DND-41 (cell line): ENCODE data around the gene PHC2.

Source experiments
- ATAC-seq: fragments of 200-7000 bp; cut with Tn5 transposase; 3 replicates; pipeline ENCODE4 v1.9.1; 2021; ENCODE audit warnings: low read depth; ENCODE audit not compliant: insufficient read depth
- DNase-seq: peaks from one replicate; pipeline ENCODE4 v3.0.0-alpha.2; 2020
- H2AFZ ChIP-seq: 2 replicates; pipeline ENCODE4 v1.6.0; 2012; ENCODE audit warnings: low read depth, low read length
- H3K27ac ChIP-seq: 2 replicates; pipeline ENCODE4 v1.5.1; 2012; ENCODE audit warnings: low read length, inconsistent platforms
- H3K27me3 ChIP-seq: fragments of 200-600 bp; sonication (generic); 2 replicates; pipeline ENCODE4 v1.6.0; 2012; ENCODE audit warnings: low read length, mild to moderate bottlenecking, inconsistent platforms; ENCODE audit not compliant: insufficient read depth, poor library complexity
- H3K36me3 ChIP-seq: 2 replicates; pipeline ENCODE4 v1.5.1; 2012; ENCODE audit warnings: low read length, inconsistent platforms; ENCODE audit not compliant: insufficient read depth
- H3K4me1 ChIP-seq: 2 replicates; pipeline ENCODE4 v1.5.1; 2012; ENCODE audit warnings: mild to moderate bottlenecking, low read length; ENCODE audit not compliant: insufficient read depth
- H3K4me2 ChIP-seq: 2 replicates; pipeline ENCODE4 v1.6.0; 2012; ENCODE audit warnings: mild to moderate bottlenecking, moderate library complexity, low read length, inconsistent platforms; ENCODE audit not compliant: insufficient read depth
- H3K4me3 ChIP-seq, 2 experiments: fragments of 200-600 bp in 1 of 2; shearing (Covaris generic) in 1 of 2; 2 replicates each; pipeline ENCODE4 v1.5.1; 2012 to 2016; ENCODE audit warnings: inconsistent platforms in 2 of 2, low read length in 2 of 2, mild to moderate bottlenecking in 2 of 2, low read depth in 1 of 2, moderate library complexity in 1 of 2
- H3K79me2 ChIP-seq: 2 replicates; pipeline ENCODE4 v1.6.0; 2012; ENCODE audit warnings: low read length, inconsistent platforms; ENCODE audit not compliant: insufficient read depth
- H3K9ac ChIP-seq: 2 replicates; pipeline ENCODE4 v1.6.0; 2012; ENCODE audit warnings: low read depth, mild to moderate bottlenecking, inconsistent platforms, low read length, moderate library complexity
- H3K9me3 ChIP-seq: 2 replicates; pipeline ENCODE4 v1.5.1; 2012; ENCODE audit warnings: low read length, moderate library complexity, mild to moderate bottlenecking, inconsistent platforms; ENCODE audit not compliant: insufficient read depth, severe bottlenecking
- H4K20me1 ChIP-seq: 2 replicates; pipeline ENCODE4 v1.6.0; 2012; ENCODE audit warnings: low read length; ENCODE audit not compliant: insufficient read depth
- CTCF ChIP-seq: IDR thresholded peaks from 2 replicates; pipeline ENCODE4 v1.5.1; 2012; ENCODE audit warnings: borderline replicate concordance, low read length, moderate library complexity, mild to moderate bottlenecking; ENCODE audit not compliant: poor library complexity, severe bottlenecking; ENCODE audit errors: extremely low read depth
- EZH2 ChIP-seq: IDR thresholded peaks from 3 replicates; pipeline ENCODE4 v1.6.1; 2012; ENCODE audit warnings: borderline replicate concordance, low read depth, mild to moderate bottlenecking, moderate library complexity, low read length, inconsistent platforms; ENCODE audit not compliant: severe bottlenecking

Gene PHC2

GRCh38 chr1:33348676-33349080, 82.2 kb downstream of the PHC2 start:
- Histone ChIP-seq H3K27me3 (no peaks in the 10 kb centered on the region), H4K20me1 (peaks cover 45% of the 10 kb centered on the region), H3K4me2 (peak overlapping the region; percentile 97), H3K36me3 (peaks cover 28% of the 10 kb centered on the region), H3K4me1 (peaks cover 48% of the 10 kb centered on the region), H3K9me3 (no peaks in the 10 kb centered on the region), H3K27ac (peak overlapping the region; percentile 75), H3K4me3 (peak overlapping the region; percentile 65 to 81), H3K9ac (peak overlapping the region; percentile 82), H2AFZ (peak overlapping the region; percentile 57), H3K79me2 (peaks cover 59% of the 10 kb centered on the region)
- DNase-seq (peak; percentile 43), ATAC-seq (peak; percentile 48)
- TF ChIP-seq EZH2: no peak

DNA sequence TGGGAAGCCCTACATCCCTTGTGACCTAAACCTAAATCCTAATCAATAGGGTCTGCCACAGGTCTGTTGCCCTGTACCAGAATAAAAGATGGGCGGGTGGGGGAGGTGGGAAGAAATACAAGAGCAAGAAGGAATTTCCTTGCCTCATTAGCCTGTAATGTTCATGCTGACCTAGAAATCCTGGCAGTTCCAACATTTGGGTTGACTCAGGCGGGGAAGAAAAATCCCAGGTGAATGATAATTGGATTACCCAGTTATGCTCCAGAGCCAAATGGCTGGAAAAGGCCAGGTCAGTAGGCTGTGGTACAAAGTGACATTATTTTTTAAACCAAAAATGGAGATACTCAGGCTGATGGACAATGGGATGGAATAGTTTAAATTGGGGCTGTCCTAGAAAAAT, 82.7 kb downstream of the PHC2 start:
- Histone ChIP-seq H3K79me2 (peaks cover 63% of the 10 kb centered on the region), H3K27me3 (no peaks in the 10 kb centered on the region), H3K36me3 (peaks cover 32% of the 10 kb centered on the region), H3K4me3 (peak overlapping the region; percentile 65 to 81), H3K4me1 (peaks cover 48% of the 10 kb centered on the region), H3K9me3 (no peaks in the 10 kb centered on the region), H4K20me1 (peaks cover 48% of the 10 kb centered on the region), H3K4me2 (peak overlapping the region; percentile 97), H2AFZ (no peak overlapping the region), H3K27ac (peak overlapping the region; percentile 75), H3K9ac (peak overlapping the region; percentile 82)
- ATAC-seq: no peak
- no peak for TF ChIP-seq CTCF
- TF ChIP-seq EZH2: no peak
- DNase-seq: no peak

- Histone ChIP-seq H2AFZ (no peak overlapping the region), H3K27ac (peak overlapping the region; percentile 75), H3K9ac (peak overlapping the region; percentile 82), H3K4me2 (peak overlapping the region; percentile 97), H4K20me1 (peaks cover 51% of the 10 kb centered on the region), H3K79me2 (peaks cover 69% of the 10 kb centered on the region), H3K9me3 (no peaks in the 10 kb centered on the region), H3K36me3 (peaks cover 37% of the 10 kb centered on the region), H3K27me3 (no peaks in the 10 kb centered on the region), H3K4me1 (peaks cover 48% of the 10 kb centered on the region), H3K4me3 (peak overlapping the region in 1 of 2 experiments; percentile 65; a peak in 2 of 4 replicates)
- ATAC-seq: no peak
- DNase-seq: peak; percentile 18
- TF ChIP-seq CTCF: no peak
- TF ChIP-seq EZH2: no peak
Observed at GRCh38 chr1:33347650-33347992, 83.3 kb downstream of the PHC2 start.

DNA sequence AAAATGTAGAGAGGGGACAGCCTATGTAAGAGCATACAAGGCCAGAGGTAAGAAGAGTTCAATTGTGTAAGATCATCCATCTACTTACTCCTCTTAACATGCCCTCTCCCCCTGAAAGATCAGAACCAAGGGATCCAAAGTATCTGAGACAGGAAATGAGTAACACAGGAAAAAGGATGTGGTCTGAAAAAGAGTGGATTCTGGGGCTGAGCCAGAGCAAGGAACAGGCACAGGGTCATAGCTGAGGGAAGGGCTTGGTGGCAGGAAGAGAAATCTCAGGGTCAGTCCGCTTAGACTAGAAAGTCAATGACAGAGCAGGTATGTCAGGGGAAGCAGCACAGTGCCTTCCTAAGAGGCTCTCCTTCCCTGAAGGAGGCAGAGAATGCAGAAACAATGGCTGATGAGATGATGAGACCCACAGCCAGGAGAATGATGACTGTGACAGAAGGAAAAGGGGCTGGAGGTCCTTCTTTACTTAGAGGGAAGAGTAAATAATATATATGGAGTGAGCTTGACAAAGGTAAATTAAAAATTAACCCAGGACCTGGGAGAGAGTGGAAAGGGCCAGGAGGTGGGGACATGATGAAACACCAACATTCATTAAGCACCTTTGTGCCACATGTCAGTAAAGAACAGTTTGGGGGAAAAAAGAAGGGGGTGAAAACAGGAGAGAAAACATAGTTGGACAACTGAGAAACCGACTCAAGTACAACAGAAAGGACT, 83.8 kb downstream of the PHC2 start:
- H3K79me2 ChIP-seq: peaks cover 74% of the 10 kb centered on the region
- H3K4me1 ChIP-seq: peaks cover 48% of the 10 kb centered on the region
- peak overlapping the region; percentile 82 for H3K9ac ChIP-seq

More for the DNA sequence above, 83.8 kb downstream of the PHC2 start:
- DNase-seq: peak; percentile 50
- peak; percentile 22 for ATAC-seq
- no peaks in the 10 kb centered on the region for H3K9me3 ChIP-seq
- H4K20me1 ChIP-seq: peaks cover 56% of the 10 kb centered on the region
- H3K27ac ChIP-seq: peak overlapping the region; percentile 75
- TF ChIP-seq CTCF (no peak), EZH2 (no peak)
- H3K4me3 ChIP-seq: peak overlapping the region in 1 of 2 experiments; percentile 65; a peak in 2 of 4 replicates
- H3K4me2 ChIP-seq: peak overlapping the region; percentile 97
- H3K36me3 ChIP-seq: peaks cover 42% of the 10 kb centered on the region
- H2AFZ ChIP-seq: no peak overlapping the region
- H3K27me3 ChIP-seq: no peaks in the 10 kb centered on the region
